Head of caudate nucleus (tissue), 42 donors: ENCODE data around the gene KIF26B.

Experiments
- DNase-seq, 42 donors: peaks; one replicate each; pipeline versions ENCODE4 v3.0.0 to v3.0.0-alpha.2; 2020 to 2021; ENCODE audit warnings: mixed read lengths in 7 of 42
- intact Hi-C: fragments of 100-400 bp; cut with DNase I; formaldehyde crosslinking; loops from one replicate; pipeline ENCODE4 v1.15.0; 2022

KIF26B gene

GRCh38 chr1:245577191-245578157, 422.7 kb downstream of the KIF26B start:
- peak in 1 of 42 donors; percentile 9 for DNase-seq
- intact Hi-C loops = no loop called here

DNA sequence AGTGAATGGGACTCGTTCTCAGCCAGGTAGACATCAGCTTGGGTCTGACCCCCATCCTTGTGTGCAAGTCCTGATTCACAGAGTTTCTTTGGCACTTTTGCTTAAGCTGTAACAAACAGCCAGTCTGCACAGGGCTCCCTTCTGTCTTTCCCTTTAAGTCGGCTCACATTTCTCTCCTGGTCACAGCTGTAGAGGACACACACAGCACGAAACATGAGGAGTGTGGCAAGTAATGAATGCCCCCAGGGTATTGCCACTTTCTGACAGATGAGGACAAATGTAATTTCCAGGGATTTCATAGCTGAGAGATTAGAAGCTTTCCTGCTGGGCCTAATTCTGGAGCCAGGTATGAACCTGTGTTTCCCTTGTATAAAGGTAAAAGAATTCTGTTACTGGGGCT, 423.5 kb downstream of the KIF26B start:
- intact Hi-C loops = no loop called here
- peak in 1 of 42 donors; percentile 3 for DNase-seq

GRCh38 chr1:245578771-245579170, 424.0 kb downstream of the KIF26B start:
- intact Hi-C loops = no loop called here
- DNase-seq = no peak

DNA sequence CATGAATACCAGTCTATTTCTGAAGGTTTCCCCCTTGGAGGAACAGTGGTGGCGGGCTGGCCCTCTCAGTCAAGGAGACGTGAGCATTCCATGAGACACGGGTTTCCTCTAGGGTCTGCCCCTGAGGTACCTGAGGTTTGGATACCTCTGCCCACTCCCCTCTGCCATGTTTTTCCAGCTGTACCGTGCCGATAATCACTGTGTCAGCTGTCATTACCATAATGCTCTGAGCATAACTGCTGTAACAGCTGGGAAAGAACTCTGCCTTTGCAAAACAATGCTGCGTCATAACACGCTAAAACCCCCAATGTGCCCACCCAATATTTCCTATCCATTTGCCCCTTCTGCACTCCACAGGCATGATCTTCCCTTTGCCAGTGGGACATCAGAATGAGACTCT, 425.1 kb downstream of the KIF26B start:
- DNase-seq = no peak
- intact Hi-C loops = no loop called here

DNA sequence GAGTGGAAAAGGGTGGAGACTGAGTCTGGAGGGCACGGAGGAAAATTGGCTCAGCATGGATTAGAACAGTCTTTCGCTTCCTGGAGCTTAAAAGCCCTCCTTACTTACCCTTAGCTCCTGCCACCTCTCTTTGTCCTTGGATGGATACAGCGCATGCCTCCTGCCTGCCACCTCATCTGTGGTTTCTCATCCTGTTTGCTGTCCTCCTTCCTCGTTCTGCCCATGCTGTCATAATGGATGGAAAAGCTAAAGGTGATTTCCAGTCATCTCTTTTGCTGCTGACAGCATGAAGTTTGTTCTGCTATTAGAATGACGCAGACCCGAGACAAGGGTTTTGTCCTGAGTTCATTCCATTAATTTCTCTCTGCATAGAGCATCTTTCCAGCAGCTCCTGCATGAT, 425.9 kb downstream of the KIF26B start:
- peak in 1 of 42 donors; percentile 1 for DNase-seq
- intact Hi-C loops = no loop called here

DNA sequence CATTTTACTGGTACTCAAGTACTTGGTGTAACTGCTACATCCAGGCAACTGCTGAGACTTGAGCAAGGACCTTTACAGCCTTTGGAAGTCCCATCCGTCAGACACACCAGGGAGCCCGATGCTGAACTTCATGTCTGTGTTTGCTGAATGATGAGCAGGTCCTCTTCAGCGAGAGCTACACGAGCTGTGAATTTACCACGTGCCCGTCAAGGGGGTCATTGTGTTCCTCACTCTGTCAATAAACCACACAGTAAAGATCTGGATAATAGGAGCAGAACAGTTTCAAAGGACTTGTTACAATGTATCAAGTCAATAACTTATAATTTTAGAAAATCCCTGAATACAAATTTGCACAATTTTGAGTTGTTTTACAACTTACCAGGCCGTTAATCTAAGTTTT, 427.2 kb downstream of the KIF26B start:
- DNase-seq = peak in 1 of 42 donors; percentile 20
- intact Hi-C loops = no loop called here

- intact Hi-C loops = no loop called here
- DNase-seq = peak in 1 of 42 donors; percentile 19
These were observed 428.3 kb downstream of the KIF26B start for GRCh38 chr1:245583081-245583480.

- intact Hi-C loops = no loop called here
- peak in 1 of 42 donors; percentile 18 for DNase-seq
These were observed 429.0 kb downstream of the KIF26B start for GRCh38 chr1:245583575-245584330.

DNA sequence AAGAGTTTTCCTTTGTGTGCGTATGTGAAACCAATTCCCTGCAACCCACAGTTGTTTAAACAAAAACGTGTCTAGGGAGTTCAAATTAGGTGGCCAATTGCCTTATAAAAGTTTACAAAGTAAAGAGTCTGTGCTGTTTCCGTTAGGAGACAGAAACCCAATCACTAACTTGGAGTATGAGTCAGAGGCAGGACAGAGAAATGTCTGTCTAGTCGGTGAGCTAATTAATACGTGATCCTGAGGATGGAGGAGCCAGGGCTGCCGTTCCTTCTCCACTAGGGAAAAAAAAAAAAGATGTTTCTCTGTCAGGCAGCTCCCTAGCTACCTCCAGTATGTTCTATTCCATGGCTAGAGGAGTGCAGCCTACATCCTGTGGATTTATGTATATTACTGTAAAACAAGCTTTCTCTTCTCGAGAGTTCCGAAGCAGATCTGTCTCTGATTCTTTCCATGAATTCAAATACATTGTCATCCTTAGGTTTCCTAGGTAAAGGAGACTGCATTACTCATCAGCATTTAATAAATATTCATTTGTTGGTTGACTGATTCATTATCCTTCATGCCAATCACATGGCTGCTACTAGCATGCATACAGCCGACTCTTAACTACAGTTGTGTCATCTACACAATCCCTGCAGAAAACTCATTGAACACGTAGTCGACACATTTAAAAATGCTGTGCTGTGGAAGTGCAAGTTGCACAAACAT, 430.6 kb downstream of the KIF26B start:
- DNase-seq = peak in 1 of 42 donors; percentile 49
- intact Hi-C loops = no loop called here

DNA sequence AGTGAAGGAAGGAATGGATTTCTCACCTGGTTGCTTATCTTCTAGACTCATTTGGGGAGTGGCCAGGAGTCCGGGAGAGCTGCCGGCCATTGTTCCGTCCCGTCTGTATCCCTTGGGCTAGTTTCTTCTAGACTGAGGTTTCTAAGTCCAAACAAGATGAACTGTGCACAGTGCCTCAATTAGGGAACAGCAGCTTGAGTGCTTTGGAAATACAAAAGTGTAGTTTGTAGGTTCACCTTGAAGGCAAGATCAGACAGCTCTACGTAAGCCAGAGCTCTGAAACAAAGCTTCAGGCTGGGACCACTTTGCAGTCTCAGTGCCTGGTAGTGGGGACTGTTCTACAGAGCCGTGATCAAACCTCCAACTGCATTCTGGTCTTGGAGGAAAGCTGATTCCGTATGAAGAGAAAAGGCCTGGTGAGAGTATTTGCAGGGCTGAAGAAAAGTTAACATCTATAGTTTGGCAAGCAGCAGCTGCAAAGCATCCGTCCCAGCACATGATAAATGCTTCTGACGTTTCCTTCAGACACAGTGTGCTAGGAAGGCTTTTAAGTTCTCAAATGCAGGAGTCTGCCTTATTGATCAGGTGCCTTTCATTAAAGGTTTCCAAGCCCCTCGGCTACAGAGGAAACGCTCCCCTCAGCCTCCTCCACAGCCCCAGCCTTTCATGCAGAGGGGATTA, 432.8 kb downstream of the KIF26B start:
- no peak for DNase-seq
- intact Hi-C loops = no loop called here

DNA sequence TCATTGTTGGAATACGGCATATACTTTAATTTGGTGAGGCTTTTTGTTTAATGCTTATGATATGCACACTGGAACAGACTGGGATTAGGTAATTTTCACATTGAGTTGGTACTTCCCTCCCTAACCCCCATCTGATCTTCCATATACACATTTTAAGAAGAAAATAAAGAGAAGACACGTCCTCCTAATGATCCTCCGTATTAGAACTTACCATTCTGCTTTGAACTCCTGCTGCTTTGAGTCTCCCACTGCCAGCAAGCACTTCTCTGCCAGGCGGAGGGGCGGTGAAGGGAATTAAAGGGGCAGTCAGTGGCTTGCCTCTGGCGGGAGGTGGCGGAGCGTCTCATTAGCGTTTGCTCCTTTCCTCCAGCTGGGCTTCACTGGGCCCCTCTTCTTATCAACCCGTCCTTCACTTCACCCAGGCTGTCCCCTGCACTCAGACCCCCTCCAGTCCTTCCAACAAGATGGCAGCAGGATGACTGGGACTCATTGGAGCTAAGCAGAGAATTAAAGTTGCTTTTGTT, 433.4 kb downstream of the KIF26B start:
- intact Hi-C loops = no loop called here

DNA sequence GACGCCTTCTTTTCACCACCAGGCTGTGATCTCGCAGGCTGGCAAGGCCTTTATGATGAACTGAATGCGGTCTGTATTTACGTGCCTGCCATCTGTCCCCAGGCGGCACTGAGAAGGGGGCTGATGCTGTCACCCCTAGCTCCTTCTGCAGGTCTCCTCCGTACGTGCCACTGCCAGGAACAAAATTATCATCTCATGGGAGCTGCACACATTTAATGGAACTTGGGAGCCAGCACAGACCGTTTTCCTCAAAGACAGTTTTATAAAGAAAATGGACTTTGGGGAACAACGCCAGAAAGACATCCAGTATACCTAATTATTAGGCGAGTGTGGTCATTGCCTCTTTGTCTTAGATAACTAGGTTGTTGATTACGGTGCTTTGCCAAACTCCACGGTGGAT, 434.5 kb downstream of the KIF26B start:
- intact Hi-C loops = no loop called here

More for the DNA sequence above, 433.4 kb downstream of the KIF26B start:
- peak in 1 of 42 donors; percentile 17 for DNase-seq

GRCh38 chr1:245589906-245590305, 435.1 kb downstream of the KIF26B start:
- DNase-seq = no peak
- intact Hi-C loops = no loop called here

More for the DNA sequence above, 434.5 kb downstream of the KIF26B start:
- DNase-seq = no peak

GRCh38 chr1:245590726-245591125, 435.9 kb downstream of the KIF26B start:
- no peak for DNase-seq
- intact Hi-C loops = no loop called here

DNA sequence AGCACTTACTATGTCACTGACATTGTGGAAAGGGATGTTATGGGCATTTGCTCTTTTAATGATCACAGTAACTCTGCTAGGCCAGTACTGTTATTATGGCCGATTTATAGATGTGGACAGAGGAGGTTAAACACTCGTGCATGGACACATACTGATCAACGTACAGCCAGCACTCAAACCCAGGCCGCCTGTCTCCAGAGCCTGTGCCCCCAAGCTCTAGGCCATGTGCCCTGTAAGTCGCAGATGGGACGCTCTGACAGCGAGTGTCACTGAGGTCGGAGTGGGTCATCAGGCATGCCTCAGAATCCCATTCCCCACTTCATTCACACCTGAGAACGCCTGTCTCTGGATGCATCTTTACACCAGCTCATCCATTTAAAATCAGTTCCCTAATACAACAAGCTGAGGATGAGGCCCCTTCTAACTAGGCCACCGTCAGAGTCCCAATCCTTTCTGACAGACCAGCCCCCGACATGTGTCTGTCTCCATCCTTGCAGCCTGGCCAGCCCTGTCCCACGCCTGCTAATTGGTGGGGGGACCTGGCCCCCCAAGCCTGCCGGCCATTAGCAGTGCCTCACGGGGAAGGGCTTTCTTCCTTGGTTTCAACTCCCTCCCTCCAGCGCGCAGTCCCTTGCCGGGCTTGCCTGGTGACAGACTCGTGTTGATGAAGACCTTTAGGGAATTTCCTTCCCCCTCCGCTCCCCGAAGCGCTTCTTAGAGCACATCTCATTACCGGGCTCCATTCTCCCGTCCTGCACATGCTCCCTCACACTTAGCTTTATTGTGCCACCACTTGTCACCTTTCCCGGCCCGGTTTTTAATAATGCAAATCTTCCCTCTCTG, 436.8 kb downstream of the KIF26B start:
- no peak for DNase-seq
- intact Hi-C loops = no loop called here

- intact Hi-C loops = no loop called here
These were observed 437.3 kb downstream of the KIF26B start for GRCh38 chr1:245592189-245592460.

DNA sequence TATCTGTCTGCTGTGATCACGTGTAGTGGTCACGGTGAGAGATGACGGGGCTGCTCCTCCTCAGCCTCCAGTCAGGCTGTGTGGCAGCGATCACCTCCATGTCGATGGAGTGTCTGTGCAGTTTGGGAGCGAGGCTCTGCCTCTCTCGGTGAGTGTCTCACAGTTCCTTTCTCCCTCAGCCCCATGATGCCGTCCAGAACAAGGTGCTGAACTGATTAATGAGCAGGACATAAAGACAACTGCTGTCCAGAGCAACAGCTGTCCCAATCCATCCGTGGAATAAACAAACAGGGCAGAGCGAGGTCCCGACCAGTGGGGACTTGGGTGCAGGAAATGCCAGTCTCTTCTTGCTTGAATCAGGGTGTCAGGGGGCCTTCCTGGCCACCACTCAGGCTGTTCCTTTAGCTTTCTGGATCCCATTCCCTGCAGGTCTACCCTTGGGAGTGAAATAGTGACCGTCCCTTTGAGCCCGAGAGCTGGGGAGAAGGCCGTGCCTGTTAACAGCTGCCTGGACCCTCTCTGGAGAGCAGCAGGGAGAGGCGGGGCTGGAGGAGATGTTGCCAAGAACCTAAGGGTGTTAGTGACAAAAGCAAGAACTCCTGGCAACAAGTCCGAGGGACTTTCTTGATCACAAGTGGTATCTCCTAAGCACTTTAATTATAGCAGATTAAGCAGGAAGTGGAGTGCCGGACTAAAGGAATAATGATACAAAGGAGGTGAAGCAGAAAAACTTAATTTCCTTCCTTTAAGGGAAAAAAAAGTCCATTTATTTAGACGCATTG, 443.9 kb downstream of the KIF26B start:
- no peak for DNase-seq

More at GRCh38 chr1:245592189-245592460, 437.3 kb downstream of the KIF26B start:
- DNase-seq = no peak

More for the DNA sequence above, 443.9 kb downstream of the KIF26B start:
- intact Hi-C loops = no loop called here
